Activated naive CD8-positive, alpha-beta T cell treated with anti-CD3 and anti-CD28 coated beads for 36 hours (primary cell): ENCODE measurements around the gene MYO6. TPM values are rescaled to one million over a fixed set of nuclear protein-coding genes. Genes with fewer than 3 reads are reported as not detected.

Experiments
- DNase-seq: peaks from one replicate; pipeline ENCODE4 v3.0.0; 2021
- H3K27ac Mint-ChIP-seq: one replicate; pipeline ENCODE4 v1.8.0; 2022; ENCODE audit warnings: mild to moderate bottlenecking, moderate library complexity, mixed read lengths
- H3K27me3 Mint-ChIP-seq: one replicate; pipeline ENCODE4 v1.8.0; 2022; ENCODE audit warnings: mild to moderate bottlenecking, mixed read lengths
- H3K36me3 Mint-ChIP-seq: one replicate; pipeline ENCODE4 v1.8.0; 2021; ENCODE audit warnings: mild to moderate bottlenecking, mixed read lengths
- H3K4me1 Mint-ChIP-seq: one replicate; pipeline ENCODE4 v1.8.0; 2021; ENCODE audit warnings: mixed read lengths
- H3K4me3 Mint-ChIP-seq: one replicate; pipeline ENCODE4 v1.8.0; 2022; ENCODE audit warnings: mild to moderate bottlenecking, moderate library complexity, mixed read lengths
- H3K9me3 Mint-ChIP-seq: one replicate; pipeline ENCODE4 v1.8.0; 2022; ENCODE audit warnings: mixed read lengths
- total RNA-seq, 2 experiments: library from RNA; stranded (reverse); gene quantifications; one replicate each; pipeline ENCODE4 v1.2.3, GENCODE V29; 2021

Gene MYO6
- total RNA-seq, 2 experiments from 2014 or later, result 1.6 TPM

DNA sequence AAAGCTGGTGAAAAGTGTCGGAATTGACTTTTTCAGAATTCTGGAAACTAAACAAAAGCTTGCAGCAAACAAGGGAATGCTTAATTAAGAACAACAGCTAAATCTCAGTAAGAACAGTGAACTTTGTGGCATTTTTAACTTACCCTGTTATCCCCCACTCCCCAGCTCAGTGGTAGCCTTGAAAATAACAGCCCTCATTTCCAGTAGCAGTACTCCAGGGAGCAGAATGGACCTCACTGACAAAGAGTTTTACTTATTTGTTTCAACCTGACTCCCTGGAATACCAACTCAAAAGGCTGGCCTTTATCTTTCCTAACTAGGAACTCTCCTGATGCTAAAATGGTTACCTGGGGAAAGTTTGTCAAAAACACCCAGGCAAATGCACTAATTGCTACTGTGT lies 214.5 kb downstream of the MYO6 start:
- Mint-ChIP-seq H3K36me3 (no peaks in the 10 kb centered on the region), H3K4me1 (no peaks in the 10 kb centered on the region), H3K4me3 (no peak overlapping the region), H3K9me3 (no peaks in the 10 kb centered on the region), H3K27me3 (no peaks in the 10 kb centered on the region), H3K27ac (no peak overlapping the region)
- no peak for DNase-seq

DNA sequence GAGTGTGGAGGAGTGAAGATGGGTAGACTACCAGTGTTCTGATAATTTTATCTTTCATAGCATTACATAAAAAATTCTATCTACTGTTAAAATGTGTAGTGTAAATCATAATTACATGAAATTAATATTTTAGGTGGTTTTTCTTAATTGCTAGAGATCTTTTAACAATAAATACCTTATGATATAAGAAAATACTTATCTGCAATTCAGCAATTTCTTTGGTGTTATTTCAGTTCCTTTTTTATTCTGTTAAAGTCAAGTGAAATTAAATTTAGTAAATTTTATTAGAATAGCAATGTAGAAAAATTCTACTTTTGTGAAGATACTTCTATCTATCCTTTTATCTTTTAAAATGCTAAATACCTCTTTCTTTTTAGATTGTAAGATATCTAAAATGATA lies 219.1 kb downstream of the MYO6 start:
- Mint-ChIP-seq H3K27ac (no peak overlapping the region), H3K27me3 (peaks cover 3% of the 10 kb centered on the region), H3K9me3 (no peaks in the 10 kb centered on the region), H3K36me3 (no peaks in the 10 kb centered on the region), H3K4me3 (no peak overlapping the region), H3K4me1 (no peaks in the 10 kb centered on the region)
- DNase-seq, result no peak

Other genes with a start within 250 kb of the MYO6 start
- 10 to 100 TPM; 65.6 to 68.2 TPM for gene SENP6, start 147.4 kb upstream of the MYO6 start, total RNA-seq